Activated CD4-positive, alpha-beta T cell treated with anti-CD3 and anti-CD28 coated beads for 24 hours (primary cell): ENCODE results near the gene CRYZL1.
"Not testable (repeated sequence)": the region's sequence is repeated elsewhere in the genome, so short reads cannot be mapped to it uniquely, and the experiment has no call there.

ENCODE experiments used
- DNase-seq, 2 donors: peaks; one replicate each; pipeline ENCODE4 v3.0.0-alpha.2; 2020; ENCODE audit warnings: low read depth in 2 of 2

The CRYZL1 gene

GRCh38 chr21:33641352-33642026 lies at the start of gene CRYZL1:
CRYZL1 (minus strand) TSS chr21:33641741; CDS start chr21:33631551, 10,190 bp downstream.
- peak; percentile 99 to 100 for DNase-seq

GRCh38 chr21:33690874-33691273 lies 49.3 kb upstream of the CRYZL1 start:
- DNase-seq, result no peak

- no peak for DNase-seq
Measured at GRCh38 chr21:33688353-33688752, 46.8 kb upstream of the CRYZL1 start.

GRCh38 chr21:33687634-33688033 lies 46.1 kb upstream of the CRYZL1 start:
- DNase-seq, result no peak

- no peak for DNase-seq
Measured at GRCh38 chr21:33686386-33686785, 44.8 kb upstream of the CRYZL1 start.

GRCh38 chr21:33685613-33686197 lies 44.2 kb upstream of the CRYZL1 start:
- DNase-seq, result no peak

GRCh38 chr21:33684923-33685560 lies 43.5 kb upstream of the CRYZL1 start:
- no peak for DNase-seq

- DNase-seq, result no peak
Measured at GRCh38 chr21:33684068-33684467, 42.5 kb upstream of the CRYZL1 start.

- no peak for DNase-seq
Measured at GRCh38 chr21:33682992-33683627, 41.6 kb upstream of the CRYZL1 start.

- no peak for DNase-seq
Measured at GRCh38 chr21:33680870-33681269, 39.3 kb upstream of the CRYZL1 start.

GRCh38 chr21:33677450-33677849 lies 35.9 kb upstream of the CRYZL1 start:
- DNase-seq, result no peak

- DNase-seq, result not testable (repeated sequence)
Measured at GRCh38 chr21:33676666-33677065, 35.1 kb upstream of the CRYZL1 start.

GRCh38 chr21:33674226-33674625 lies 32.7 kb upstream of the CRYZL1 start:
- no peak for DNase-seq

GRCh38 chr21:33673473-33673872 lies 31.9 kb upstream of the CRYZL1 start:
- DNase-seq, result no peak

GRCh38 chr21:33670076-33670978 lies 28.8 kb upstream of the CRYZL1 start:
- DNase-seq, result no peak

- no peak for DNase-seq
Measured at GRCh38 chr21:33668620-33669019, 27.1 kb upstream of the CRYZL1 start.

GRCh38 chr21:33668180-33668579 lies 26.6 kb upstream of the CRYZL1 start:
- DNase-seq, result no peak

GRCh38 chr21:33667636-33668035 lies 26.1 kb upstream of the CRYZL1 start:
- no peak for DNase-seq

- DNase-seq, result no peak
Measured at GRCh38 chr21:33666153-33666552, 24.6 kb upstream of the CRYZL1 start.

- no peak for DNase-seq
Measured at GRCh38 chr21:33664135-33664534, 22.6 kb upstream of the CRYZL1 start.

GRCh38 chr21:33663241-33663640 lies 21.7 kb upstream of the CRYZL1 start:
- no peak for DNase-seq

- no peak for DNase-seq
Measured at GRCh38 chr21:33662046-33662445, 20.5 kb upstream of the CRYZL1 start.
